Activated CD4-positive, alpha-beta T cell treated with anti-CD3 and anti-CD28 coated beads, Interleukin-2, Interleukin-6, amounts not matched to agents 100 ng/mL and 50 ng/mL, durations not matched to agents 16 hours and 8 hours (primary cell): Measurements from ENCODE around the gene CDR2.
A peak's percentile ranks its signal among the peaks of the same experiment; 100 is the strongest.

ENCODE experiments used
- DNase-seq: peaks from one replicate; pipeline ENCODE4 v3.0.0-alpha.2; 2020

The CDR2 gene

GRCh38 chr16:22323173-22323958 lies 51.1 kb downstream of the CDR2 start:
- no peak for DNase-seq

- no peak for DNase-seq
Measured at GRCh38 chr16:22322741-22323140, 51.7 kb downstream of the CDR2 start.

GRCh38 chr16:22322021-22322471 lies 52.4 kb downstream of the CDR2 start:
- DNase-seq: no peak

- DNase-seq: peak; percentile 73
Measured at GRCh38 chr16:22321340-22322001, 52.9 kb downstream of the CDR2 start.

- DNase-seq: no peak
Measured at GRCh38 chr16:22320572-22321339, 53.7 kb downstream of the CDR2 start.

- peak; percentile 62 for DNase-seq
Measured at GRCh38 chr16:22318690-22319358, 55.6 kb downstream of the CDR2 start.

GRCh38 chr16:22317625-22318024 lies 56.8 kb downstream of the CDR2 start:
- DNase-seq: no peak

- DNase-seq: no peak
Measured at GRCh38 chr16:22317001-22317530, 57.4 kb downstream of the CDR2 start.

GRCh38 chr16:22316411-22316811 lies 58.0 kb downstream of the CDR2 start:
- no peak for DNase-seq

GRCh38 chr16:22315979-22316378 lies 58.4 kb downstream of the CDR2 start:
- DNase-seq: no peak

- DNase-seq: no peak
Measured at GRCh38 chr16:22314661-22315626, 59.5 kb downstream of the CDR2 start.

- DNase-seq: no peak
Measured at GRCh38 chr16:22313876-22314470, 60.4 kb downstream of the CDR2 start.

- DNase-seq: no peak
Measured at GRCh38 chr16:22312897-22313781, 61.3 kb downstream of the CDR2 start.

- no peak for DNase-seq
Measured at GRCh38 chr16:22311520-22311919, 62.9 kb downstream of the CDR2 start.

GRCh38 chr16:22308824-22309520 lies 65.4 kb downstream of the CDR2 start:
- DNase-seq: no peak

GRCh38 chr16:22307838-22308237 lies 66.6 kb downstream of the CDR2 start:
- DNase-seq: no peak

GRCh38 chr16:22306788-22307187 lies 67.6 kb downstream of the CDR2 start:
- DNase-seq: no peak

- DNase-seq: no peak
Measured at GRCh38 chr16:22304411-22304810, 70.0 kb downstream of the CDR2 start.

- DNase-seq: no peak
Measured at GRCh38 chr16:22302776-22303363, 71.5 kb downstream of the CDR2 start.
